SK-N-SH treated with all-trans-retinoic acid at 6 μM for 48 hours (cell line): ENCODE data around the gene PER2.

Experiments used
- ATAC-seq: fragments of 200-7000 bp; cut with Tn5 transposase; 3 replicates; pipeline ENCODE4 v1.9.1; 2020; ENCODE audit warnings: mild to moderate bottlenecking, moderate library complexity
- BACH2 ChIP-seq: fragments of 250-450 bp; sonication (Bioruptor Pico); IDR thresholded peaks from 2 replicates; pipeline ENCODE4 v1.9.0; 2021; ENCODE audit warnings: mild to moderate bottlenecking, borderline replicate concordance
- CSDC2 ChIP-seq: fragments of 250-450 bp; sonication (Bioruptor Pico); IDR thresholded peaks from 2 replicates; pipeline ENCODE4 v1.5.0; 2020; ENCODE audit warnings: mild to moderate bottlenecking, moderate library complexity
- CSRNP3 ChIP-seq: fragments of 250-450 bp; sonication (Bioruptor Pico); IDR thresholded peaks from 2 replicates; pipeline ENCODE4 v1.5.1; 2021; ENCODE audit warnings: mild to moderate bottlenecking, moderate library complexity
- ESRRG ChIP-seq: fragments of 250-450 bp; sonication (Bioruptor Pico); IDR thresholded peaks from 2 replicates; pipeline ENCODE4 v1.6.1; 2021; ENCODE audit warnings: mild to moderate bottlenecking
- GLIS3 ChIP-seq: fragments of 250-450 bp; sonication (Bioruptor Pico); IDR thresholded peaks from 2 replicates; pipeline ENCODE4 v1.5.0; 2020; ENCODE audit warnings: mild to moderate bottlenecking, moderate library complexity
- ISL1 ChIP-seq: fragments of 250-450 bp; sonication (Bioruptor Pico); IDR thresholded peaks from 2 replicates; pipeline ENCODE4 v2.1.2; 2022; ENCODE audit warnings: mild to moderate bottlenecking, moderate library complexity
- OSR1 ChIP-seq: fragments of 250-450 bp; sonication (Bioruptor Pico); IDR thresholded peaks from 2 replicates; pipeline ENCODE4 v1.8.0; 2022; ENCODE audit warnings: moderate library complexity, mild to moderate bottlenecking, inconsistent platforms
- PPARA ChIP-seq: fragments of 250-450 bp; sonication (Bioruptor Pico); IDR thresholded peaks from 2 replicates; pipeline ENCODE4 v1.5.0; 2020; ENCODE audit warnings: mild to moderate bottlenecking, borderline replicate concordance
- RARB ChIP-seq: fragments of 250-450 bp; sonication (Bioruptor Pico); IDR thresholded peaks from 2 replicates; pipeline ENCODE4 v1.8.0; 2021; ENCODE audit warnings: mild to moderate bottlenecking, moderate library complexity
- SNAI2 ChIP-seq: fragments of 250-450 bp; sonication (Bioruptor Pico); IDR thresholded peaks from 2 replicates; pipeline ENCODE4 v1.5.0; 2020; ENCODE audit warnings: mild to moderate bottlenecking, moderate library complexity
- TCF4 ChIP-seq: fragments of 250-450 bp; sonication (Bioruptor Pico); IDR thresholded peaks from 2 replicates; pipeline ENCODE4 v1.8.0; 2021; ENCODE audit warnings: mild to moderate bottlenecking, moderate library complexity, borderline replicate concordance
- TOX ChIP-seq: fragments of 250-450 bp; sonication (Bioruptor Pico); IDR thresholded peaks from 2 replicates; pipeline ENCODE4 v1.8.0; 2021; ENCODE audit warnings: mild to moderate bottlenecking, moderate library complexity, borderline replicate concordance
- ZC3H10 ChIP-seq: fragments of 250-450 bp; sonication (Bioruptor Pico); IDR thresholded peaks from 2 replicates; pipeline ENCODE4 v1.5.1; 2021; ENCODE audit warnings: mild to moderate bottlenecking, moderate library complexity
- ZFP3 ChIP-seq: fragments of 250-450 bp; sonication (Bioruptor Pico); IDR thresholded peaks from 2 replicates; pipeline ENCODE4 v1.5.0; 2020; ENCODE audit warnings: mild to moderate bottlenecking, moderate library complexity
- ZFP30 ChIP-seq: fragments of 450-650 bp; formaldehyde crosslinking; IDR thresholded peaks from 2 replicates; pipeline ENCODE4 v1.5.0; 2022; ENCODE audit warnings: mild to moderate bottlenecking, moderate library complexity
- ZNF565 ChIP-seq: fragments of 450-650 bp; formaldehyde crosslinking; conservative IDR thresholded peaks from 2 replicates; pipeline ENCODE4 v1.5.0; 2020; ENCODE audit warnings: low read depth, mild to moderate bottlenecking, moderate library complexity
- ZNF70 ChIP-seq: fragments of 450-650 bp; formaldehyde crosslinking; IDR thresholded peaks from 2 replicates; pipeline ENCODE4 v1.5.0; 2020; ENCODE audit warnings: mild to moderate bottlenecking, moderate library complexity
- ZNF8 ChIP-seq: fragments of 450-650 bp; formaldehyde crosslinking; IDR thresholded peaks from 2 replicates; pipeline ENCODE4 v1.5.0; 2020; ENCODE audit warnings: mild to moderate bottlenecking, moderate library complexity
- TF ChIP-seq, protein P1 (sequence below): fragments of 250-450 bp; sonication (Bioruptor Pico); IDR thresholded peaks from 2 replicates; pipeline ENCODE4 v1.5.0; 2020; ENCODE audit warnings: mild to moderate bottlenecking, moderate library complexity
- TF ChIP-seq, protein P2 (sequence below): fragments of 250-450 bp; sonication (Bioruptor Pico); IDR thresholded peaks from 2 replicates; pipeline ENCODE4 v1.5.1; 2020; ENCODE audit warnings: low read depth, mild to moderate bottlenecking, moderate library complexity
- TF ChIP-seq, protein P3 (sequence below): fragments of 250-450 bp; sonication (Bioruptor Pico); IDR thresholded peaks from 2 replicates; pipeline ENCODE4 v1.8.0; 2021; ENCODE audit warnings: low read depth, mild to moderate bottlenecking, moderate library complexity, borderline replicate concordance
- TF ChIP-seq, protein P4 (sequence below): fragments of 250-450 bp; sonication (Bioruptor Pico); IDR thresholded peaks from 2 replicates; pipeline ENCODE4 v1.8.0; 2020; ENCODE audit warnings: mild to moderate bottlenecking, moderate library complexity, borderline replicate concordance

Gene PER2

GRCh38 chr2:238308177-238308576 lies 19.8 kb upstream of the PER2 start:
- peak; percentile 30; the same call in 2 of the 3 replicates for ATAC-seq
- TF ChIP-seq ZFP3 (CRISPR knock-in tag) (no peak), ESRRG (no peak), ISL1 (CRISPR knock-in tag) (no peak), ZNF565 (CRISPR knock-in tag) (no peak), CSRNP3 (CRISPR knock-in tag) (no peak), TOX (CRISPR knock-in tag) (no peak), SNAI2 (CRISPR knock-in tag) (no peak), BACH2 (no peak), ZFP30 (no peak), ZNF8 (no peak)
- TF ChIP-seq, protein P1, sequence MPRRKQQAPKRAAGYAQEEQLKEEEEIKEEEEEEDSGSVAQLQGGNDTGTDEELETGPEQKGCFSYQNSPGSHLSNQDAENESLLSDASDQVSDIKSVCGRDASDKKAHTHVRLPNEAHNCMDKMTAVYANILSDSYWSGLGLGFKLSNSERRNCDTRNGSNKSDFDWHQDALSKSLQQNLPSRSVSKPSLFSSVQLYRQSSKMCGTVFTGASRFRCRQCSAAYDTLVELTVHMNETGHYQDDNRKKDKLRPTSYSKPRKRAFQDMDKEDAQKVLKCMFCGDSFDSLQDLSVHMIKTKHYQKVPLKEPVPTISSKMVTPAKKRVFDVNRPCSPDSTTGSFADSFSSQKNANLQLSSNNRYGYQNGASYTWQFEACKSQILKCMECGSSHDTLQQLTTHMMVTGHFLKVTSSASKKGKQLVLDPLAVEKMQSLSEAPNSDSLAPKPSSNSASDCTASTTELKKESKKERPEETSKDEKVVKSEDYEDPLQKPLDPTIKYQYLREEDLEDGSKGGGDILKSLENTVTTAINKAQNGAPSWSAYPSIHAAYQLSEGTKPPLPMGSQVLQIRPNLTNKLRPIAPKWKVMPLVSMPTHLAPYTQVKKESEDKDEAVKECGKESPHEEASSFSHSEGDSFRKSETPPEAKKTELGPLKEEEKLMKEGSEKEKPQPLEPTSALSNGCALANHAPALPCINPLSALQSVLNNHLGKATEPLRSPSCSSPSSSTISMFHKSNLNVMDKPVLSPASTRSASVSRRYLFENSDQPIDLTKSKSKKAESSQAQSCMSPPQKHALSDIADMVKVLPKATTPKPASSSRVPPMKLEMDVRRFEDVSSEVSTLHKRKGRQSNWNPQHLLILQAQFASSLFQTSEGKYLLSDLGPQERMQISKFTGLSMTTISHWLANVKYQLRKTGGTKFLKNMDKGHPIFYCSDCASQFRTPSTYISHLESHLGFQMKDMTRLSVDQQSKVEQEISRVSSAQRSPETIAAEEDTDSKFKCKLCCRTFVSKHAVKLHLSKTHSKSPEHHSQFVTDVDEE (CRISPR knock-in tag): no peak
- TF ChIP-seq, protein P2, sequence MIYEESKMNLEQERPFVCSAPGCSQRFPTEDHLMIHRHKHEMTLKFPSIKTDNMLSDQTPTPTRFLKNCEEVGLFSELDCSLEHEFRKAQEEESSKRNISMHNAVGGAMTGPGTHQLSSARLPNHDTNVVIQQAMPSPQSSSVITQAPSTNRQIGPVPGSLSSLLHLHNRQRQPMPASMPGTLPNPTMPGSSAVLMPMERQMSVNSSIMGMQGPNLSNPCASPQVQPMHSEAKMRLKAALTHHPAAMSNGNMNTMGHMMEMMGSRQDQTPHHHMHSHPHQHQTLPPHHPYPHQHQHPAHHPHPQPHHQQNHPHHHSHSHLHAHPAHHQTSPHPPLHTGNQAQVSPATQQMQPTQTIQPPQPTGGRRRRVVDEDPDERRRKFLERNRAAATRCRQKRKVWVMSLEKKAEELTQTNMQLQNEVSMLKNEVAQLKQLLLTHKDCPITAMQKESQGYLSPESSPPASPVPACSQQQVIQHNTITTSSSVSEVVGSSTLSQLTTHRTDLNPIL: no peak
- TF ChIP-seq, protein P3, sequence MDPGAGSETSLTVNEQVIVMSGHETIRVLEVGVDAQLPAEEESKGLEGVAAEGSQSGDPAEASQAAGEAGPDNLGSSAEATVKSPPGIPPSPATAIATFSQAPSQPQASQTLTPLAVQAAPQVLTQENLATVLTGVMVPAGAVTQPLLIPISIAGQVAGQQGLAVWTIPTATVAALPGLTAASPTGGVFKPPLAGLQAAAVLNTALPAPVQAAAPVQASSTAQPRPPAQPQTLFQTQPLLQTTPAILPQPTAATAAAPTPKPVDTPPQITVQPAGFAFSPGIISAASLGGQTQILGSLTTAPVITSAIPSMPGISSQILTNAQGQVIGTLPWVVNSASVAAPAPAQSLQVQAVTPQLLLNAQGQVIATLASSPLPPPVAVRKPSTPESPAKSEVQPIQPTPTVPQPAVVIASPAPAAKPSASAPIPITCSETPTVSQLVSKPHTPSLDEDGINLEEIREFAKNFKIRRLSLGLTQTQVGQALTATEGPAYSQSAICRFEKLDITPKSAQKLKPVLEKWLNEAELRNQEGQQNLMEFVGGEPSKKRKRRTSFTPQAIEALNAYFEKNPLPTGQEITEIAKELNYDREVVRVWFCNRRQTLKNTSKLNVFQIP (CRISPR knock-in tag): no peak
- TF ChIP-seq, all 23 proteins: peak for 0

GRCh38 chr2:238306672-238306998 lies 18.2 kb upstream of the PER2 start:
- TF ChIP-seq RARB (CRISPR knock-in tag): no peak
- no peak for TF ChIP-seq ZFP30
- TF ChIP-seq PPARA (CRISPR knock-in tag): no peak
- TF ChIP-seq, protein P4, sequence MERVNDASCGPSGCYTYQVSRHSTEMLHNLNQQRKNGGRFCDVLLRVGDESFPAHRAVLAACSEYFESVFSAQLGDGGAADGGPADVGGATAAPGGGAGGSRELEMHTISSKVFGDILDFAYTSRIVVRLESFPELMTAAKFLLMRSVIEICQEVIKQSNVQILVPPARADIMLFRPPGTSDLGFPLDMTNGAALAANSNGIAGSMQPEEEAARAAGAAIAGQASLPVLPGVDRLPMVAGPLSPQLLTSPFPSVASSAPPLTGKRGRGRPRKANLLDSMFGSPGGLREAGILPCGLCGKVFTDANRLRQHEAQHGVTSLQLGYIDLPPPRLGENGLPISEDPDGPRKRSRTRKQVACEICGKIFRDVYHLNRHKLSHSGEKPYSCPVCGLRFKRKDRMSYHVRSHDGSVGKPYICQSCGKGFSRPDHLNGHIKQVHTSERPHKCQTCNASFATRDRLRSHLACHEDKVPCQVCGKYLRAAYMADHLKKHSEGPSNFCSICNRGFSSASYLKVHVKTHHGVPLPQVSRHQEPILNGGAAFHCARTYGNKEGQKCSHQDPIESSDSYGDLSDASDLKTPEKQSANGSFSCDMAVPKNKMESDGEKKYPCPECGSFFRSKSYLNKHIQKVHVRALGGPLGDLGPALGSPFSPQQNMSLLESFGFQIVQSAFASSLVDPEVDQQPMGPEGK (CRISPR knock-in tag): no peak
- no peak for TF ChIP-seq ZNF70 (CRISPR knock-in tag)
- TF ChIP-seq, protein P2: no peak
- TF ChIP-seq CSDC2 (CRISPR knock-in tag): no peak
- no peak for TF ChIP-seq ZC3H10 (CRISPR knock-in tag)
- TF ChIP-seq TOX (CRISPR knock-in tag): no peak
- no peak for TF ChIP-seq GLIS3 (CRISPR knock-in tag)
- TF ChIP-seq ESRRG: no peak
- TF ChIP-seq ZNF8: no peak
- TF ChIP-seq ZFP3 (CRISPR knock-in tag): no peak
- TF ChIP-seq ZNF565 (CRISPR knock-in tag): no peak
- no peak for TF ChIP-seq CSRNP3 (CRISPR knock-in tag)
- TF ChIP-seq OSR1 (CRISPR knock-in tag): no peak
- TF ChIP-seq TCF4: no peak
- TF ChIP-seq, all 23 proteins: peak for 0
- ATAC-seq: no peak
